ENCODE data around the gene EEF2K.

DNA sequence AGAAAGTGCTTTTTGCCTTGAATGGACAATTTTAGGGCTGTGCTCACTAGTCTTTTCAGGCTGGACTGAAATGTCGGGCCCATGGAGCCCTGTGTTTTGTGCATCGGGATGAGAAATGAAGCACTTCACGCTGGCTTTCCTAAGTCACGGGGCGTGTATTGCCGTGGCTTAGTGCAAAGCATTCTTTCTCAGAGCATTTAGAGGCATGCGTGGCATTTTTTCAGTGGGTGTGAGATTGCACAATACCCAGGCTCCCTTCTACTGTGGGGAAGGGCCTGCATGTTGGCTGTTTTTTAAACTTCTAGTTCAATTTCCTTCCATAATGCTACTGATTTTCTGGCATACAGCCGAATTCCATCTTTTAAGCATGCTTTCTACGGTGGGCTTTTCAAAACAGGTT is 78.6 kb downstream of the EEF2K start:
- TF ChIP-seq CTCF (IDR thresholded peaks at IDR 0.05) (no peak), POLR2A (IDR thresholded peaks at IDR 0.05) (no peak)

Measured in thyroid gland (tissue), 4 donors.